Erythroblast (primary cell): ENCODE data around the gene MAP3K9.

Source experiments
- DNase-seq, 2 experiments: peaks; one replicate each; lab custom pipeline; 2025; lab: John Stamatoyannopoulos, UW
- GATA1 ChIP-seq: IDR thresholded peaks from 2 replicates; pipeline ENCODE4 v1.6.1; 2011; ENCODE audit warnings: low read depth, mild to moderate bottlenecking, control low read depth, low read length, moderate library complexity
- POLR2A ChIP-seq: IDR thresholded peaks from 2 replicates; pipeline ENCODE4 v1.6.1; 2011; ENCODE audit warnings: mild to moderate bottlenecking, low read length

MAP3K9 gene

GRCh38 chr14:70788898-70789297 lies 20.4 kb downstream of the MAP3K9 start:
- DNase-seq, result no peak

GRCh38 chr14:70785556-70785955 lies 23.8 kb downstream of the MAP3K9 start:
- DNase-seq, result no peak
- TF ChIP-seq GATA1 (no peak), POLR2A (no peak)

More at GRCh38 chr14:70788898-70789297, 20.4 kb downstream of the MAP3K9 start:
- no peak for TF ChIP-seq POLR2A
- TF ChIP-seq GATA1, result no peak

- TF ChIP-seq GATA1 (no peak), POLR2A (no peak)
- DNase-seq, result no peak
Measured at GRCh38 chr14:70784886-70785285, 24.4 kb downstream of the MAP3K9 start.

GRCh38 chr14:70782361-70782760 lies 27.0 kb downstream of the MAP3K9 start:
- DNase-seq, result no peak
- TF ChIP-seq POLR2A, result no peak
- TF ChIP-seq GATA1, result no peak

DNA sequence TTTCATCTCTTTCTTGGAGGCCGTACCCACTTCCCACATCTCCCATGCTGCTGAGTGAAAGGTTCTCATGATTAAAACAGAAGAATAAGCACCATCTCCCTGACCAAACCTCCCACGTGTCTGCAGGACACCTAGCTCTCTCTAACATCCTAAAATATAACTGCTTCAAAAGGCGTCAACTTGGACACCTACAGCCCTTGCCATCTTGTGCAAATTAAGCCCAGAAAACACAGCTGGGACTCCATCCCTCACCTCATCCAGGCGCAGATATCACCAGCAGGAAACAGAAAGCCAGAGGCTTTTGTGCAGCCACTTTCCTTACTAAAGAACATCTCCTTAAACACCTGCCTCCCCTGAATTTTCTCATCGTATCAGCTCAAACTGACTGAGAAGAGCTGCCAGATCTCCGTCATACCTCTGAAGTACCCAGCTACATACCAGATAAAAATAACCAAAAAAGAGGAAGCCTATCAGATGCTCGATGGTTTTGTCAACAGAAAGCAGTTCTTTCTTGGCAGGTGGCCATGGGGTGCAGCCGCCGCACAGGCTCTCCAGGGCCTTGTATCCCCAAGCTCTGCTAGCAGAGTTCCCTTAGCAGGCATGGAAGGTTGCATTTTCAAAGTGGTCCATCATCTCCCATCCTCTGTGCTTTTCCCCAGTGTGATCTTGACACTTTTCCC lies 28.8 kb downstream of the MAP3K9 start:
- TF ChIP-seq POLR2A (no peak), GATA1 (no peak)
- DNase-seq, result no peak

DNA sequence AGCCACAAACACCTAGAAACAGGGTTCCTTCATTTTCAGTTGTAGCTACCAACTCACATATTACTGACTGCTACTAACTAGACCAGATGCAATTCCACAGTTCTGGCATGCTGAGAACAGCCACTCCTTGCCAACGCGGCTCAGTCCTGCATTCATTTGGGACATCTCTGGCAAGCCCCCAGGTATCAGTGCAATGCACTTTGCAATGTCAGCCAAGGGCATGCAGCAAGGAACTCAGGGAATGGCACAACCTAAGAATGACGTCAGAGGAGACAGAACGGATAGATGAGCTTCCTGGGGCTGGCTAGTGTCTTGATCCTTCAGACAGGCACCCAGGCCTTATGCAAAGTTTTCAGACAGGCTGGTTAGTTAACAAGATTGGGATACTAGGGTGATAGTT lies 29.6 kb downstream of the MAP3K9 start:
- no peak for DNase-seq
- TF ChIP-seq POLR2A, result no peak
- TF ChIP-seq GATA1, result no peak

- TF ChIP-seq POLR2A, result no peak
- no peak for TF ChIP-seq GATA1
- no peak for DNase-seq
Measured at GRCh38 chr14:70776197-70776596, 33.1 kb downstream of the MAP3K9 start.

GRCh38 chr14:70773182-70773862 lies 36.0 kb downstream of the MAP3K9 start:
- DNase-seq, result no peak
- TF ChIP-seq GATA1 (no peak), POLR2A (no peak)

- TF ChIP-seq GATA1, result no peak
- no peak for DNase-seq
Measured at GRCh38 chr14:70771781-70772212, 37.5 kb downstream of the MAP3K9 start.

GRCh38 chr14:70770490-70770889 lies 38.8 kb downstream of the MAP3K9 start:
- TF ChIP-seq POLR2A (no peak), GATA1 (no peak)
- no peak for DNase-seq

DNA sequence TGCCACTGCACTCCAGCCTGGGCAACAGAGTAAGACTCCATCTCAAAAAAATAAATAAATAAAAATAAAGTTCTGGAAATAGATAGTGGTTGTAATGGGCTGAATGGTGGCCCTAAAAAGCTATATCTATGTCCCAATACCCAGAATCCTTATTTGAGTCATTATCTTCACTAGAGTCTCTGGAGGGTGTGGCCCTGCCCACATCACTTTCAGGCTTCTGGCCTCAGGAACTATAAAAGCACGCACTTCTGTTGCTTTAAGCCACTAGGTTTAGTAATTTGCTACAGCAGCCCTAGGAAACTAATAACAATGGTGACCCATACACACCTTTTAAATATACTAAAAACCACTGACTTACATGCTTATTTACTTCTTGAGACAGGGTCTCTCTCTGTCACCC lies 49.9 kb downstream of the MAP3K9 start:
- no peak for DNase-seq
- TF ChIP-seq POLR2A (no peak), GATA1 (no peak)

GRCh38 chr14:70755655-70756054 lies 53.7 kb downstream of the MAP3K9 start:
- DNase-seq, result no peak
- TF ChIP-seq GATA1 (no peak), POLR2A (no peak)

DNA sequence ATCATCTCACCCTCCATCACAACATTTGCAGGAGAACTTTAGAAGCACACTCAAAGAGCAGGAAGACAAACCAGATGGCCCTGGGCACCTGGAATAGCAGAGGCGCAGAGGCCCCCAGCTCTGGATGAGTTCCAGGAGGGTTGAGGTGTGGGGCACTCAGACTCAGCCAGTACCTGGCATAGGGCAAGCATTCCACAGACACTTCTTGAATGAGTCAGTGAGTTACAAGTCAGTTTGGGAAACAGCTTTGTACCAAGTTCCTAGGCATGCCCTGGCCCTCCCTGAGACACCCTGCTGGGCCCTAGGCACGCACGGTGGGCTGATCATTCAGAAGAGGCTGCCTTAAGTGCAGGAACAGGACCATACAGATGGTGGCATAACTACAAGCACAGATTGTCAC lies 54.3 kb downstream of the MAP3K9 start:
- TF ChIP-seq POLR2A (no peak), GATA1 (no peak)
- DNase-seq, result no peak

DNA sequence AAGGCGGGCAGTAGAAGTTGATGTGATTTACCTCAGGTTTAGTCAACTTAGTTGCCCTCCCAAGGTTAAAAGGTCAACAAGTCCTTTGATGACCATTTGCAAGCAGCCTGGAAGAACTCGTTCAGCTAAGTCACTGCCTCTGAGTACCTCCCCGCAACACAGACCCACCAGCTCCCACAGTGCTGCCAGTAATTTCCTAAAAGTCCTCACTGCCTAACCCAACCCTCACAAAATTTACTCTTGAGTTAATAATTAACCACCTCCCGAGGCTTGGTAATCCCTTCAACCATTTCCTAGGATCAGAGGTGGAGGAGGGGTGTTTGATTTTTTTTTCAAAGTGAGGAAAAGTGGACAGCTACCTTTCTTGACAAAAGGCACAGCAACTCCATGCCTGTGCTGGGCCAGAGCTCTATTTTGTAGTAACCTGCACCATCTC lies 55.8 kb downstream of the MAP3K9 start:
- no peak for DNase-seq
- no peak for TF ChIP-seq POLR2A
- no peak for TF ChIP-seq GATA1

DNA sequence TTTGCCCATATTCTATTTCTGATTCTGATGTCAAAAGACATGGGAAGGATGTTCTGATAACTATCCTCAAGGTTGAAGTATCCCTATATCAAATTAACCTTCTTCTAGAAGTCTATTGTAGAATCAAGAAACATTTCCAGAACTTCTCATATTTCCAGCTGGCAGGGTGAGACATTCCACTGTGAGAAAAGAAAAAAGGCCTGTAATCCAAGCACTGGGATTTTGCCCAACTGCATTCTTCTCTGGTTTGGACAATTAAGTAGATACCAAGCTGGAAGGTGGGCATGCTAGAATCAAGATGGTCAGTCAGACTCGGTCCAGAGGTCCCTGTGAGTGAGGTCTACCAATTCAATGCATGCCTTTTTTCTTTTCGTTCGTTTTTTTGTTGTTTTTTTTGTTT lies 60.9 kb downstream of the MAP3K9 start:
- DNase-seq, result no peak
- TF ChIP-seq POLR2A (no peak), GATA1 (no peak)

DNA sequence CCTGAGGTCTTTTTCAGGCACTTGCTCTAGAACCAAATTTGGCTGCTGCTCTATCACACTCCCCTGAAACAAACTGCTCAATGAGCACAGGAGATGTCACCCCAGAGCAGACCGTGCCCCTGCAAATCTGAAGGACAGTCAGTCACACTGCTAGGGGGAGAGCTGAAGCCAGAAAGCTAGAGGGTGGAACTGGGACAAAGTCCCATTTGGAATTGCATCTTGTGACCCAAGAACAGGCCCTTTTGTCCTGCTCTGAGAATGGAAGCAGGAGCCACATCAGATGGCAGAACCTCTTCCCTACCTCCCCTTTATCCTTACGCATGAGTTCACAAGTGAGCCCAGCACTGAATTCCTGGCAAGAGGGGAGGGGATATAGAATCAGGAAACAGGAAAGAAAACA lies 64.7 kb downstream of the MAP3K9 start:
- no peak for DNase-seq
- TF ChIP-seq POLR2A (no peak), GATA1 (no peak)

DNA sequence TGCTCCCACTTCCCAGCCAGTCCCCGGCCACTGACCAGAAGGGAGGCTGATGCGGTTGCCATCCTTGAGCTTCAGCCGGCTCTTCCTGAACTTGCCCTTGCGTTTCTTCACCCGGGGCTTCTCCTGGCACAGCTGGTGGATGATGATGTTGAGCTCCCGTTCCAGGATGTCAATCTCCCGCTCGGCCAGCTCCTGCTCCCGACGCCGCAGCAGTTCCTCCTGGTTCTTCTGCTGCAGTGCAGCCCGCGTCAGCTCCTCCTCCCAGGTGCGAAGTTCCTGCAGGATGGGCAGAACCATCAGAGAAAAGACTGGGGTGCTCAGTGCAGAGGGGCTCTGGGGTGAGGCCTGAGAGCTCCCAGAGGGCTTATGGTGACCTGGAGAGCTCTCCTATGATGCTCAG lies 67.0 kb downstream of the MAP3K9 start:
- TF ChIP-seq GATA1, result no peak
- TF ChIP-seq POLR2A, result no peak
- no peak for DNase-seq
